Osteoblast (primary cell): ENCODE data around the gene ACAD9. TPM values are rescaled to one million over a fixed set of nuclear protein-coding genes. Genes with fewer than 3 reads are reported as not detected.

ENCODE experiments used
- DNase-seq: peaks from one replicate; pipeline ENCODE4 v3.0.0; 2011; ENCODE audit warnings: low spot score, mixed read lengths; ENCODE audit not compliant: insufficient read length; ENCODE audit errors: missing footprints
- H2AFZ ChIP-seq: 2 replicates; pipeline ENCODE4 v1.6.0; 2011; ENCODE audit warnings: mild to moderate bottlenecking, low read length
- H3K27ac ChIP-seq: 2 replicates; pipeline ENCODE4 v1.5.1; 2011; ENCODE audit warnings: mild to moderate bottlenecking, low read depth, low read length, moderate library complexity
- H3K27me3 ChIP-seq: 2 replicates; pipeline ENCODE4 v1.6.0; 2012; ENCODE audit warnings: mild to moderate bottlenecking, control low read depth, inconsistent platforms, low read length, moderate library complexity; ENCODE audit not compliant: insufficient read depth
- H3K36me3 ChIP-seq: 2 replicates; pipeline ENCODE4 v1.5.1; 2011; ENCODE audit warnings: mild to moderate bottlenecking, low read length, control low read depth, moderate library complexity; ENCODE audit not compliant: insufficient read depth
- H3K4me1 ChIP-seq: 2 replicates; pipeline ENCODE4 v1.5.1; 2011; ENCODE audit warnings: mild to moderate bottlenecking, low read length, control low read depth, moderate library complexity; ENCODE audit not compliant: insufficient read depth
- H3K4me2 ChIP-seq: 2 replicates; pipeline ENCODE4 v1.6.0; 2011; ENCODE audit warnings: mild to moderate bottlenecking, low read length; ENCODE audit not compliant: insufficient read depth
- H3K4me3 ChIP-seq: fragments of 200-600 bp; sonication (generic); 3 replicates; pipeline ENCODE4 v1.5.1; 2012; ENCODE audit warnings: mild to moderate bottlenecking, low read length, inconsistent platforms; ENCODE audit not compliant: insufficient read depth
- H3K79me2 ChIP-seq: 2 replicates; pipeline ENCODE4 v1.6.0; 2012; ENCODE audit warnings: mild to moderate bottlenecking, low read length, control low read depth, inconsistent platforms; ENCODE audit not compliant: insufficient read depth
- H3K9me3 ChIP-seq: 2 replicates; pipeline ENCODE4 v1.5.1; 2011; ENCODE audit warnings: low read depth, low read length, control low read depth
- H4K20me1 ChIP-seq: 2 replicates; pipeline ENCODE4 v1.6.0; 2012; ENCODE audit warnings: mild to moderate bottlenecking, low read length, control low read depth; ENCODE audit not compliant: insufficient read depth
- CTCF ChIP-seq: IDR thresholded peaks from 2 replicates; pipeline ENCODE4 v1.5.1; 2011; ENCODE audit warnings: mild to moderate bottlenecking, low read depth, low read length, moderate library complexity; ENCODE audit errors: extremely low read depth
- total RNA-seq: library from RNA; depleted of rRNA; stranded (reverse); fragments of >200 nt; gene quantifications from 2 replicates; pipeline ENCODE4 v1.2.3, GENCODE V29; 2012

The ACAD9 gene
- total RNA-seq, 1 donor, result 34.7 TPM

DNA sequence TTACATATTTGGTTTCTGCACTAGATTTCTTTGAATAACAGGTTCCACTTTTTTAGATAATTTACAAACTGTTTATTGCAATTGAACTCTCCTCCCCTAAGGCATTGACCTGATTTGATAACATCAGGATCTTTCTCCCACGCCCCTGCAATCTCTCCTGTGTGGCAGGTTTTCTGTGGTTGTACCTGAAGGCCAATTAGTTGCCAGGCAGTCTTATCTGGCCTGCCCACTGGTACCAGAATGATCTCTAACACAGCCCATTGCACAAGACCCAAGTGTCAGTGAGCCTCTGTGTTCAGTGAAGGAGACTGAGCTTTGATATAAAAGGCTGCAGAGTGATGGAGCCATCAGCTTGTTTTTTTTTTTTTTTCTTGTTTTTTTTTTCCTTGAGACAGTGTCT lies 3.3 kb downstream of the ACAD9 start:
- H3K36me3 ChIP-seq, result peaks cover 16% of the 10 kb centered on the region
- no peak overlapping the region for H3K4me3 ChIP-seq
- H3K27me3 ChIP-seq, result no peaks in the 10 kb centered on the region
- no peak for DNase-seq
- peaks cover 69% of the 10 kb centered on the region for H3K79me2 ChIP-seq
- H3K27ac ChIP-seq, result no peak overlapping the region
- H2AFZ ChIP-seq, result no peak overlapping the region
- H4K20me1 ChIP-seq, result peaks cover 9% of the 10 kb centered on the region
- peaks cover 26% of the 10 kb centered on the region for H3K4me1 ChIP-seq
- H3K4me2 ChIP-seq, result no peak overlapping the region
- TF ChIP-seq CTCF, result no peak
- no peaks in the 10 kb centered on the region for H3K9me3 ChIP-seq

GRCh38 chr3:128884992-128885391 lies 5.6 kb downstream of the ACAD9 start:
- no peak for DNase-seq
- Histone ChIP-seq H3K36me3 (peaks cover 20% of the 10 kb centered on the region), H3K27me3 (no peaks in the 10 kb centered on the region), H3K9me3 (no peaks in the 10 kb centered on the region), H2AFZ (no peak overlapping the region), H3K4me3 (no peak overlapping the region), H3K4me2 (no peak overlapping the region), H3K27ac (no peak overlapping the region), H3K4me1 (peaks cover 11% of the 10 kb centered on the region), H3K79me2 (peaks cover 65% of the 10 kb centered on the region), H4K20me1 (peaks cover 9% of the 10 kb centered on the region)
- TF ChIP-seq CTCF, result no peak

GRCh38 chr3:128889139-128889894 lies 9.9 kb downstream of the ACAD9 start:
- Histone ChIP-seq H3K27ac (no peak overlapping the region), H3K36me3 (peaks cover 26% of the 10 kb centered on the region), H3K9me3 (no peaks in the 10 kb centered on the region), H4K20me1 (peaks cover 5% of the 10 kb centered on the region), H3K4me3 (no peak overlapping the region), H3K27me3 (no peaks in the 10 kb centered on the region), H3K79me2 (peaks cover 28% of the 10 kb centered on the region), H3K4me2 (no peak overlapping the region), H2AFZ (no peak overlapping the region), H3K4me1 (no peaks in the 10 kb centered on the region)
- no peak for DNase-seq
- no peak for TF ChIP-seq CTCF

- DNase-seq, result no peak
- Histone ChIP-seq H4K20me1 (peaks cover 4% of the 10 kb centered on the region), H3K4me3 (no peak overlapping the region), H3K4me2 (no peak overlapping the region), H3K27me3 (no peaks in the 10 kb centered on the region), H3K9me3 (no peaks in the 10 kb centered on the region), H2AFZ (no peak overlapping the region), H3K27ac (no peak overlapping the region), H3K79me2 (peaks cover 3% of the 10 kb centered on the region), H3K36me3 (peaks cover 64% of the 10 kb centered on the region), H3K4me1 (no peaks in the 10 kb centered on the region)
- no peak for TF ChIP-seq CTCF
These were observed 16.6 kb downstream of the ACAD9 start for GRCh38 chr3:128895843-128896697.
